Esophagus squamous epithelium (tissue), 4 donors: ENCODE results near the gene TMTC1.

Experiments
- POLR2A ChIP-seq, 4 donors: fragments of 450-650 bp; IDR thresholded peaks; one replicate each; pipeline ENCODE4 v1.6.1; 2017; ENCODE audit warnings: antibody characterized with exemption in 4 of 4, mild to moderate bottlenecking in 4 of 4, moderate library complexity in 3 of 4
- TF ChIP-seq, protein P1 (sequence below), 6 experiments: fragments of 450-650 bp in 4 of 6; fragments of 200-600 bp in 2 of 6; sonication (generic) in 2 of 6; IDR thresholded peaks; one replicate each; pipeline ENCODE4 v1.5.1; 2016 to 2019; ENCODE audit warnings: antibody characterized with exemption in 6 of 6, mild to moderate bottlenecking in 4 of 6, moderate library complexity in 4 of 6

- TF ChIP-seq, protein P1, sequence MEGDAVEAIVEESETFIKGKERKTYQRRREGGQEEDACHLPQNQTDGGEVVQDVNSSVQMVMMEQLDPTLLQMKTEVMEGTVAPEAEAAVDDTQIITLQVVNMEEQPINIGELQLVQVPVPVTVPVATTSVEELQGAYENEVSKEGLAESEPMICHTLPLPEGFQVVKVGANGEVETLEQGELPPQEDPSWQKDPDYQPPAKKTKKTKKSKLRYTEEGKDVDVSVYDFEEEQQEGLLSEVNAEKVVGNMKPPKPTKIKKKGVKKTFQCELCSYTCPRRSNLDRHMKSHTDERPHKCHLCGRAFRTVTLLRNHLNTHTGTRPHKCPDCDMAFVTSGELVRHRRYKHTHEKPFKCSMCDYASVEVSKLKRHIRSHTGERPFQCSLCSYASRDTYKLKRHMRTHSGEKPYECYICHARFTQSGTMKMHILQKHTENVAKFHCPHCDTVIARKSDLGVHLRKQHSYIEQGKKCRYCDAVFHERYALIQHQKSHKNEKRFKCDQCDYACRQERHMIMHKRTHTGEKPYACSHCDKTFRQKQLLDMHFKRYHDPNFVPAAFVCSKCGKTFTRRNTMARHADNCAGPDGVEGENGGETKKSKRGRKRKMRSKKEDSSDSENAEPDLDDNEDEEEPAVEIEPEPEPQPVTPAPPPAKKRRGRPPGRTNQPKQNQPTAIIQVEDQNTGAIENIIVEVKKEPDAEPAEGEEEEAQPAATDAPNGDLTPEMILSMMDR (IDR thresholded peaks at IDR 0.05) = no peak
- no peak for TF ChIP-seq POLR2A (IDR thresholded peaks at IDR 0.05)
Observed at GRCh38 chr12:29551812-29552211, 231.9 kb downstream of the TMTC1 start.
